Stimulated activated CD4-positive, alpha-beta T cell treated with anti-CD3 and anti-CD28 coated beads, Interleukin-2, amount 100 ng/mL, for 24 hours (primary cell): ENCODE results near the gene SLC43A2.
"Not testable (repeated sequence)": the region's sequence is repeated elsewhere in the genome, so short reads cannot be mapped to it uniquely, and the experiment has no call there.

Experiments
- DNase-seq, 2 donors: peaks; one replicate each; pipeline ENCODE4 v3.0.0-alpha.2; 2020

SLC43A2 gene

GRCh38 chr17:1627982-1628855 lies at the start of gene SLC43A2:
Gene SLC43A2 (minus strand): TSS chr17:1628834. CDS start chr17:1627874, 960 bp downstream.
- DNase-seq: peak; percentile 79 to 81

DNA sequence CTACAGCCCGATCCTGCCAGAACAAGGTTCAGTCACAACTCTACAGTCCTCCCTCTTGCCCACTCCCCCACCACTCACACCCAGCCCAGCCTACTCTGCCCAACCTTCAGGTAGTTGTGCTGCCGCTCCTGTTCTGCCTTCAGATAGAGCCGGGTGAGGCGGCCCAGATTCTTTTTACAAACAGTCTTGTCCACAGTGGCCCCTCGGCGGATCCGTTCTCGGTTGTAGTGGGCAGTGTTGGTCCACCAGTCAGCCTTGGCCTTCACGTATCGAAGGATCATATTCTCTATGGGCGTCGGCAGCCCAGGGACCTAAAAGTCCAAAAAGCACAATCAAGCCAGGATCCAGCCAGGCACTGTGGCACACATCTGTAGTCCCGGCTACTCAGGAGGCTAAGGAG lies 47.8 kb upstream of the SLC43A2 start:
- no peak for DNase-seq

- DNase-seq: no peak
These were observed 44.6 kb upstream of the SLC43A2 start for GRCh38 chr17:1673041-1673785.

- DNase-seq: not testable (repeated sequence)
These were observed 35.3 kb upstream of the SLC43A2 start for GRCh38 chr17:1663934-1664333.

DNA sequence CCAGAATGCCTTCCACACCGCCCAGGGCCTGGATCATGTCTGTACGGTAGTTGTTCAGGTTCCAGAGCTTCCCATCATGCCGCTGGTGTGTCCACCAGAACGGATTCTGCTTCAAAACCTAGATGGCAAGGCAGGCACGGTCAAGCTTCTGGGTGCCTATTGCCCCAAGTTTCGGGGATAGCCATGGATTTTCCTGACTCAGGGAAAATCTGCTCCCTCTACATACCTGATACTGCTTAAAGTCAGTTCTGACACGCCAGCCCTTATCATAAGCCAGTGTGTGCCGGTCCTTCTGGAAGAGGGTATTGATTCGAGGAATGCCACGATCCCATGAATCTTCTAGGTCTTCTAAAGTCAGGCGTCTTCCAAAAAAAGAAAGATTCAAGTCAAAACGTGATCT lies 32.4 kb upstream of the SLC43A2 start:
- DNase-seq: no peak

DNA sequence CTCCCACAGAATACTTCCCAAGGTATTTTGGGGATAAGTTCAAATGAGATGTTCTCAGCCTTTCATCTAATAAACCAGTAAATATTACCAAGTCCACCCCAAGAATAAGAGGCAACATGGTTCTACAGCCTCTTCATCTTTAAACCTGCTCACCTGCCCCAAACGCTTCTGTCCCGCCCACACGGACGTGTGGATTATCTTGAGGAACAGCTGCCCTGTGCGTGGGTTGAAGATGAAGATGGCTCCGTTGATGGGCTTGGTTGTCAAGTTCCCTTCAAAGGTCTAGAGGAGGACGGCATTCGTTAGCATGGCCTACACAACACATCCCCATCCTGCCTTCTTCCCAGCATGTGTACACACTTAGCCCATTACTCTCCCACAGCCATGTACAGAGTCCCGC lies 29.5 kb upstream of the SLC43A2 start:
- no peak for DNase-seq

- no peak for DNase-seq
These were observed 25.1 kb upstream of the SLC43A2 start for GRCh38 chr17:1653735-1654134.

DNA sequence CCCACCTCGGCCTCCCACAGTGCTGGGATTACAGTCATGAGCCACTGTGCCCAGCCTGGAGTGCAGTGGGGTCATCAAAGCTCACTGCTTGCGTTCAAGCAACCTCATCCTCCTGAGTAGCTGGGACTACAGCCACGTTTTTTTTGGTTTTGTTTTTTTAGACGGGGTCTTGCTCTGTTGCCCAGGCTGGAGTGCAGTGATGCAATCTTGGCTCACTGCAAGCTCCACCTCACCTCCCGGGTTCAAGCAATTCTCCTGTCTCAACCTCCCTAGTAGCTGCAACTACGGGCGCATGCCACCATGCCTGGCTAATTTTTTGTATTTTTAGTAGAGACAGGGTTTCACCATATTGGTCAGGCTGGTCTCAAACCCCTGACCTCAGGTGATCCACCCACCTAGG lies 24.2 kb upstream of the SLC43A2 start:
- not testable (repeated sequence) for DNase-seq

GRCh38 chr17:1651559-1651844 lies 22.9 kb upstream of the SLC43A2 start:
- DNase-seq: no peak

DNA sequence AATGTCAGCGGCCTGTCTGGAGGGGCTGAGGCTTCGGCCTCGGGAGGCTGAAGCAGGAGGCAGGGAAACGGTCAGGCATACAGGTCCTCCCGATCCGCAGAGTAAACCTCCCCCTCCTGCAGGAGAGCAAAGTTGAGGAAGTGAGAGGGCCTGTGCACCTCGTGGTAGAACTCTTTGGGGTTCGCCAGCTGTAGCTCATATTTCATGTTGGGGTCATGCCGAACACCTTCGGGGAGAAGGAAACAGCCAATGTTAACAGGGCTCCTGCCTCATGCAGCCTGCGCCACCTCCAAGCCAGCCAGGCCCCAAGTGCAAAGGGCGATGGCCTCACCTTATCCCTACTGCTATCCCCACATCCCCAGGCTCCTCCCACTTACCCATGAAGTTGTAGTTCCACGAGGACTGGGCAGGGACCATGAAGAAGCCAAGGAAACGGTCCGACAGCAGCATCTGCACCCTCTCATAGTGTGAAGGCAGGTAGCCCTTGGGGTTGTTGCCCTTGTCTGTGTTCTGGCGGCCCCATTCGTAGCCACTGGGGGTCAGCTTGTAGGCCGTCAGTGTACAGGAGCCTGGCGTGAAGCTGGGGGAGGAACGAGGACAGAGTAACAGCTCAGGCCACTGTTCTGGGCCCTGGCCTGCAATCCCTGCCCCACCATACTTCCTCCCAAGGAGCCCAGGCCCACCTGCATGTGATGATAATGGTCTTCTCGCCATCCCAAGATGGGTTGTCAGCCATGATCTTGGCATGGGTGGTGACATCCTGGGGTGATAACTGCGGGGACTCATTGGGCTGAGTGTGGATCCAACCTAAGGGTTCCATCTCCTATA lies 22.3 kb upstream of the SLC43A2 start:
- no peak for DNase-seq

- DNase-seq: no peak
These were observed 21.3 kb upstream of the SLC43A2 start, which contains the start of gene RILP for GRCh38 chr17:1649844-1650501. Gene RILP (minus strand): TSS chr17:1649866. CDS start chr17:1649804, 62 bp downstream.

GRCh38 chr17:1648963-1649843 lies 20.6 kb upstream of the SLC43A2 start:
- DNase-seq: peak; percentile 93 to 96

DNA sequence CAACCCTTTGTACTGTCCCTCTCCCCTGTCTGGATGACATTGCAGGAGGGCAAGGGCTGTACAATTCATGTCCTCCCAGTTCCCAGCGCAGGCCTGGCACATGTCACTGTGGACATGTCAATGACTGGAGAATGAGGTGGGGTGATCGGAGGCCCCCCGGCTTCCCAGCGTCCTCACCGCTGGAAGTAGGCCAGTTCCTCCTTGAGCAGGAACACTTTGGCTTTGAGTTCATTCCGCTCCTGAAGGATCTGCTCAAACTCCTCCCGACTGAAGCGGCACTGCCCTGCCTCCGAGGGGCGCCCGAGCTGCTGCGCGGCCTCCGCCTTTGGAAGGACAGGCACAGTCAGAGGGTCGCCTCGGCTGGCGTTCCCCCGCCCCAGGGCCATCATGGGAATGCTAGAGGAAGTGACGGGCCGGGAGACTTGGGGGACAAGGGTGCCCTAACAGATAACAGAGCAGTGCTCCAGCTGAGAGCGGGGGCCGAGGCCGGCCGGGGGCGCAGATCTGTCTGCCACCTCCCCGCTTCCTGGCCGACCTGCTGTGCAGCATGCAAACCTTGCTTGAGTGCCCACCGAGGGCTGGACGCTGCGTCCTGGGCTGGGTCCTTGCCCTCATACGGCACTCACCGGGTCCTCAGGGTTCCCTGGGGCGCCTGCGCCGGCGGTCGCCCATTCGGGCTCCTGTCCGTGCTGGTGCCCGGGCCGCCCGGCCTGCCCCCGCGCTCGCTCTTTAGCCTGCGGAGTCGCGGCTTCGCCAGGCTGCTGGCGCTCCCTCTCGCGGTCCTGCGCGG lies 19.7 kb upstream of the SLC43A2 start:
- no peak for DNase-seq

- no peak for DNase-seq
These were observed 19.2 kb upstream of the SLC43A2 start for GRCh38 chr17:1647802-1648171.

DNA sequence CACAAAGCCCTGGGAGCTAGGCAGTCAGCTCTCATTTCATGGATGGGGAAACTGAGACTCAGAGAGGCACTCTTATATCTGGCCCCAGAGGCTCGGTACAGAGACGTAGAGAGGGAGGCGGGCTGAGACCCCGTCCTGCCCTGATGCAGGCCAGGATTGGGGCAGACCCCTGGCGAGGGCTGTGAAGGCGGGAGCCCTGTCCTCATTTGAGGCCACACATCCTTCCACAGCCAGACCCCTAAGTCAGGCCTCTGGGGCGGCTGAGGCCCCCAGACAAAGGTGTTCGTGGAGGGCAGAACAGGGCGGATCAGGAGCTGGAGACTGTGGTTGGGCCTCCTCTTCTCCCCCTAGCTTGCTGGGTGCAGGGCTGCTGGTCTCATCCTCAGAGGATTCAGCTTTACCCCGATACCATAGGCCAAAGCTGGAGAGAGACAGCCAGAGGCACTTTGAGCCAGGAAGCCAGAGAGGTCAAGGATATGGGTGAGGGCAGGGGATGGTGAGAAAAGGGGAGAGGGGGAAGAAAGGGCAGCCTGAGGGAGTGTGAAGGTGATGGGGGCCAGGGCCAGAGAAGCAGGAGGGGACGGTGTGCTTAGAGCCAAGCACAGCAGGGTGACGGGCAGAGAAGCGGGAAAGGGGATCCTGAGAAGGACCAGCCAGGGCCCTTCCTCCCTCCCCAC lies 17.7 kb upstream of the SLC43A2 start:
- DNase-seq: no peak

DNA sequence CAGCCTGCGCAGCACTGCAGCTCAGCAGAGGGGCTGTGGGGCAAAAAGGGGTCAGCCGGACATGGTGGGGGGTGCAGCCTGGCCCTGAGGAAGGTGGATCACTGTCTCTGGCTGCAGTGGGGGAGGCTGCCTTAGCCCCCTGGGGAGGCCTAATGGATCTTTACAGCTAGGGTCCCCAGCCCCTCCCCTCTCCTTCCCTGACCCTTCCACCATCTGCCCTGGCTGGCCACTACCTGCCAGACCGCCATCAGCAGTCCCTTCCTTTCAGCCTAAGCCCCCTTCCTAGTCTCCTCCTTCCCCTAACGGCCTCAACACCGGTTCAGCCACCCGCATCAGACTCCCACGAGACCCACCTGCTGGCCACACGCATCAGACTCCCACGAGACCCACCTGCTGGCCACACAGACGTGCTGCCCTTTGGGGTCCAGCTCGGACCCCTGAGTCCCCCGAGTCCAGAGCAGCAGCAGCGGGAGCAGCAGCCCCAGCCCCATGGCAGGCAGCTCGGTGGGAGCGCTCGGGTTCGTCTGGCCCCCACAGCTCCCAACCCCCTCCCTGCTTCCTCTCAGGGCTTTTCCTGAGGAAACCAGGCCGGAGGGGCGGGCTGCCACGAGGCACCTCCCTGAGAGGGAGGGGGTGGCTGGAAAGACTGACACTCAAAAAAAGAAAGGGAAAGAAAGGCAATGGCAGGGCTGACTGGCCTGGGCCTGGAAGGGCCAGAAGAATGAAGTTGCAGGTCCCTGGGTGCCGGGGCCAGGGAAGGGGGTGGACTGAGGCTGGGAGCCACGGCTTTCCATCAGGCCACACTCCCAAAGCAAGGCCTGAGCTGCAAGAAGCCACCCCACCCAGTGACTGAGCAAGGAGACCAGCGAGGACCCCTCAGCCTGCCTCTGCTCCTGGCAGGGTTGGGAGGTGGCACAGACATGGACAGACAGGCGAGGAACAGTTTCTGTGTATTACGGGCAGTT lies 16.9 kb upstream of the SLC43A2 start, which contains the start of gene SCARF1:
Gene SCARF1, minus strand, starts transcription at position 526 of the 965 bp plus-strand sequence. Its CDS starts 35 bp downstream, at position 491.
- peak in 1 of 2 donors; percentile 18 for DNase-seq

DNA sequence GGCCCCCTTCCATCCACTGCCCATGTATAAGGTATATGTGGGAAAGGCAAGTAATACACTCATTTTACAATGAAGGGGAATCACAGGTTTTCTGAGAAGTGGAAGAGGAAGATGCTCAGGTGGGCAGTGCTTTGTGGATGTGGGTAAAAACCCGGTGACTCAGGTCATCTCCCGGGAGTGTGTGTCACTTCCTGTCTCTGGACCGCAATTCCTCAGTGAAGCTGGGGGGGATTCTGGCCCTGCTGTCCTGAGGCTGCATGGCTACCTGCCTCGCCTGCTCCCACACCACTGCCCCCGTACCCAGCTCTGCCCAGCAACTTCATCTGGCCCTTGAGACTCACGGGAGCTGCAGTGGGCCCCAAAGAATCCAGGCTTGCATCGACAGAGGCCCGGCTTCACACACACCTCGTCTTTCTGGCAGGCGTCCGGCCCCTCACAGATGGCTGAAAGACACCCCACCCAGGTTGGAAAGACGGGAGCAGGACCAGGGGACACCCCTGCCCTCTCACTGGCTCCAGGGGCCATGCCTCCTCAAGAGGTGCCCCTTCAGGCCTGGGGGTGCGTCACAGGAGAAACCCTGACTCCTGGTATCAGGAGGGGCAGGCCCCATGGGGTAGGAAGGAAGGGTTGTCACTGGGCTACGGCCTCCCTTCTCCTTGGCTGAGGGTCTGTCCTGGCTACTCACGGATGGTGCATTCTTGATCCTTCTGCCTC lies 16.0 kb upstream of the SLC43A2 start:
- peak in 1 of 2 donors; percentile 42 for DNase-seq

GRCh38 chr17:1643999-1644492 lies 15.4 kb upstream of the SLC43A2 start:
- DNase-seq: no peak
